H1 (cell line): ENCODE data around the gene JUP. TPM values are rescaled to one million over a fixed set of nuclear protein-coding genes. Genes with fewer than 3 reads are reported as not detected.

Source experiments
- CREB1 ChIP-seq: IDR thresholded peaks from 2 replicates; pipeline ENCODE4 v1.6.1; 2012; ENCODE audit warnings: inconsistent platforms
- EP300 ChIP-seq, 2 experiments: IDR thresholded peaks; 1 replicate in 1 of 2; 2 replicates in 1 of 2; pipeline ENCODE4 v1.6.1; 2011 to 2012; ENCODE audit warnings: low read depth in 2 of 2, low read length in 2 of 2, mild to moderate bottlenecking in 2 of 2, borderline replicate concordance in 1 of 2, inconsistent platforms in 1 of 2, moderate library complexity in 1 of 2
- JUND ChIP-seq: IDR thresholded peaks from 2 replicates; pipeline ENCODE4 v1.6.1; 2011; ENCODE audit warnings: mild to moderate bottlenecking, improper control_type of control experiment, low read length
- KDM5A ChIP-seq: fragments of 200-600 bp; IDR thresholded peaks from 2 replicates; pipeline ENCODE4 v1.7.1; 2012; ENCODE audit warnings: mild to moderate bottlenecking, low read length, inconsistent platforms, mixed read lengths
- RXRA ChIP-seq: IDR thresholded peaks from 2 replicates; pipeline ENCODE4 v1.6.1; 2011; ENCODE audit warnings: low read depth, mild to moderate bottlenecking, low read length, moderate library complexity; ENCODE audit not compliant: insufficient read depth
- SIRT6 ChIP-seq: IDR thresholded peaks from one replicate; pipeline ENCODE4 v1.7.1; 2012; ENCODE audit warnings: low read length, inconsistent platforms
- SUZ12 ChIP-seq: fragments of 200-600 bp; sonication (generic); IDR thresholded peaks from 2 replicates; pipeline ENCODE4 v1.6.1; 2012; ENCODE audit warnings: mild to moderate bottlenecking, inconsistent platforms, low read length, moderate library complexity, mixed read lengths
- TAF1 ChIP-seq: IDR thresholded peaks from 2 replicates; pipeline ENCODE4 v1.6.1; 2011; ENCODE audit warnings: mild to moderate bottlenecking, low read depth, low read length
- TCF12 ChIP-seq: IDR thresholded peaks from 2 replicates; pipeline ENCODE4 v1.6.1; 2011; ENCODE audit warnings: low read depth, mild to moderate bottlenecking, low read length
- TEAD4 ChIP-seq: IDR thresholded peaks from 2 replicates; pipeline ENCODE4 v1.6.1; 2012; ENCODE audit warnings: low read depth, low read length, inconsistent platforms, mixed read lengths
- polyA plus RNA-seq, 7 experiments: library from polyadenylated mRNA; depleted of rRNA in 3 of 7; stranded (reverse) in 5 of 7; unstranded in 2 of 7; fragments of >200 nt in 5 of 7; fragments of 200-250 nt in 2 of 7; gene quantifications; 1 replicate in 5 of 7; 2 replicates in 1 of 7; 4 replicates in 1 of 7; pipeline versions ENCODE4 v1.2.1 to v1.2.3, GENCODE V29; 2011 to 2013; ENCODE audit warnings: missing spikeins in 2 of 7, mixed read lengths in 2 of 7
- total RNA-seq: library from RNA; stranded (reverse); fragmentation: NEBNext Ultra II Directional; extraction: Animal tissue kit (Norgen Biotek cat#: 25700); gene quantifications from 2 replicates; pipeline ENCODE4 v1.2.1, GENCODE V29; 2021
- TF ChIP-seq, protein P1 (sequence below): IDR thresholded peaks from 2 replicates; pipeline ENCODE4 v1.6.1; 2011; ENCODE audit warnings: low read depth, mild to moderate bottlenecking, low read length; ENCODE audit not compliant: insufficient read depth
- TF ChIP-seq, protein P2 (sequence below): IDR thresholded peaks from 2 replicates; pipeline ENCODE4 v1.6.1; 2012; ENCODE audit warnings: low read length, inconsistent platforms

JUP gene
- total and polyA plus RNA-seq, 2 of the 8 experiments (the other 6 are each of a cell fraction or from before 2014, with no cell fraction given): 62.8 to 102 TPM

DNA sequence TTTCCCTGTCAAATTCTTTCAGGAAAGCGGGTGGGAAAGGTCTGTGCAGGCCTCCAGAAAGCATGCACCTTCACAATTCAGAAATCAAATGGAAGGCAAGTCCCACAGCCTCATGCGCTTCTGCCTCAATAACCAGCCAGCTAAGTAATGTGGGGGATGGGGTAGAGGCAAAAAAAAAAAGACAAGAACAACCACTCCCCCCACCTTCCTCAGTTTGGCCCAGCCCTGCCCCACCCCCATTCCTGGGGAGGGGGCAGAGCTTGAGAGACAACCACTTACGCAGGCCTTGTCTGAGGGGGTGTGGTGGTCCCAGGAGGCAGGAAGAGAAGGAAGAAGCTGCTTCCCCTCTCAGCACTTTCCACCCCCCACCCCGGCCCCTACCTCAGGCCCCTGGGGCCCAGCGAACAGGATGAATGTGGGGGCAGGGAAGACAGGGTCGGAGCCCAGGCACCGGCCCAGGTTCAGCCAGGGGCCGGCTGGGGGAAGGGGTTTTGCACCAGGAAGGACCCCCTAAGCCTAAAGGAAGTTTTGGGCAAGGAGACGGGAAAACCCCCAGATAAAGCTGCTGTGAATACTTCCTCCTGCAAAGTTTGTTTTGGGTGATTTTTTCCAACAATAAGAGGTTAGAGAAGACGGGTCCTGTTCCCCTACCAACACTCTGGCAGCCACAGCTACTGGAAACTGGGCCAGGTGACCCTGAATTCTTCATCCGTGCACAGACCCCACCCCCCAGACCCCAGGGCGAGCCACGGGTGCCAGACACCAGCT lies 1.2 kb downstream of the JUP start (continued):
- TF ChIP-seq EP300 (IDR thresholded peaks at IDR 0.05; ENCODE audit: borderline replicate concordance in 1 of 2, low read depth in 2 of 2, low read length in 2 of 2) (no peak), TEAD4 (peak; percentile 96), RXRA (0 out of 2 replicates have a peak, but pooled peaks have one; percentile 15), SIRT6 (no peak), KDM5A (no peak), TCF12 (0 out of 2 replicates have a peak, but pooled peaks have one; percentile 12), JUND (peak; percentile 60), CREB1 (peak; percentile 35; the same call in 1 of the 2 replicates), SUZ12 (no peak), TAF1 (peak; percentile 62)
- TF ChIP-seq, protein P1, sequence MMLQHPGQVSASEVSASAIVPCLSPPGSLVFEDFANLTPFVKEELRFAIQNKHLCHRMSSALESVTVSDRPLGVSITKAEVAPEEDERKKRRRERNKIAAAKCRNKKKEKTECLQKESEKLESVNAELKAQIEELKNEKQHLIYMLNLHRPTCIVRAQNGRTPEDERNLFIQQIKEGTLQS: no peak
- TF ChIP-seq, protein P2, sequence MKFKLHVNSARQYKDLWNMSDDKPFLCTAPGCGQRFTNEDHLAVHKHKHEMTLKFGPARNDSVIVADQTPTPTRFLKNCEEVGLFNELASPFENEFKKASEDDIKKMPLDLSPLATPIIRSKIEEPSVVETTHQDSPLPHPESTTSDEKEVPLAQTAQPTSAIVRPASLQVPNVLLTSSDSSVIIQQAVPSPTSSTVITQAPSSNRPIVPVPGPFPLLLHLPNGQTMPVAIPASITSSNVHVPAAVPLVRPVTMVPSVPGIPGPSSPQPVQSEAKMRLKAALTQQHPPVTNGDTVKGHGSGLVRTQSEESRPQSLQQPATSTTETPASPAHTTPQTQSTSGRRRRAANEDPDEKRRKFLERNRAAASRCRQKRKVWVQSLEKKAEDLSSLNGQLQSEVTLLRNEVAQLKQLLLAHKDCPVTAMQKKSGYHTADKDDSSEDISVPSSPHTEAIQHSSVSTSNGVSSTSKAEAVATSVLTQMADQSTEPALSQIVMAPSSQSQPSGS: no peak
